OCI-LY1 (cell line): ENCODE results near the gene ASRGL1.

ENCODE experiments used
- H2AFZ ChIP-seq: fragments of 200-600 bp; sonication (generic), shearing (Covaris generic); 2 replicates; pipeline ENCODE4 v1.6.0; 2014; ENCODE audit warnings: antibody characterized with exemption, mild to moderate bottlenecking, low read length
- H3F3A ChIP-seq: fragments of 200-600 bp; sonication (generic), shearing (Covaris generic); 2 replicates; pipeline ENCODE4 v1.6.0; 2014; ENCODE audit warnings: mild to moderate bottlenecking, antibody characterized with exemption, low read length, moderate library complexity; ENCODE audit not compliant: insufficient read depth
- H3K27ac ChIP-seq: fragments of 200-600 bp; sonication (generic); 2 replicates; pipeline ENCODE4 v1.5.1; 2014; ENCODE audit warnings: low read length, mixed run types, mild to moderate bottlenecking, low read depth; ENCODE audit not compliant: poor library complexity, severe bottlenecking
- H3K27me3 ChIP-seq: fragments of 200-600 bp; sonication (generic); 2 replicates; pipeline ENCODE4 v1.6.0; 2014; ENCODE audit warnings: antibody characterized with exemption, mild to moderate bottlenecking, low read length, moderate library complexity; ENCODE audit not compliant: insufficient read depth
- H3K36me3 ChIP-seq: fragments of 200-600 bp; sonication (generic); 2 replicates; pipeline ENCODE4 v1.6.1; 2014; ENCODE audit warnings: mild to moderate bottlenecking, antibody characterized with exemption, low read length, moderate library complexity, mixed read lengths; ENCODE audit not compliant: insufficient read depth
- H3K4me1 ChIP-seq: fragments of 200-600 bp; sonication (generic); 2 replicates; pipeline ENCODE4 v1.5.1; 2014; ENCODE audit warnings: mild to moderate bottlenecking, low read length, moderate library complexity; ENCODE audit not compliant: insufficient read depth, severe bottlenecking
- H3K4me2 ChIP-seq: fragments of 200-600 bp; sonication (generic), shearing (Covaris generic); 2 replicates; pipeline ENCODE4 v1.6.1; 2014; ENCODE audit warnings: low read length
- H3K4me3 ChIP-seq: fragments of 200-600 bp; sonication (generic); 2 replicates; pipeline ENCODE4 v1.5.1; 2014; ENCODE audit warnings: low read length, low read depth, mild to moderate bottlenecking, mixed read lengths; ENCODE audit not compliant: poor library complexity, severe bottlenecking
- H3K79me2 ChIP-seq: fragments of 200-600 bp; shearing (Covaris generic); 2 replicates; pipeline ENCODE4 v1.6.1; 2016; ENCODE audit warnings: mixed run types, low read length, mixed read lengths; ENCODE audit not compliant: insufficient read depth
- H3K9ac ChIP-seq: fragments of 200-600 bp; sonication (generic), shearing (Covaris generic); 2 replicates; pipeline ENCODE4 v1.6.1; 2014; ENCODE audit warnings: mild to moderate bottlenecking, low read length, mixed read lengths
- H3K9me2 ChIP-seq: fragments of 200-600 bp; sonication (generic), shearing (Covaris generic); 2 replicates; pipeline ENCODE4 v1.6.1; 2014; ENCODE audit warnings: low read depth, mild to moderate bottlenecking, low read length, mixed read lengths
- H3K9me3 ChIP-seq: fragments of 200-600 bp; shearing (Covaris generic); 2 replicates; pipeline ENCODE4 v1.6.1; 2014; ENCODE audit warnings: low read length, mixed read lengths
- H4K20me1 ChIP-seq: fragments of 200-600 bp; sonication (generic), shearing (Covaris generic); 2 replicates; pipeline ENCODE4 v1.6.0; 2016; ENCODE audit warnings: mild to moderate bottlenecking, low read length; ENCODE audit not compliant: insufficient read depth
- EZH2 ChIP-seq: fragments of 200-600 bp; sonication (generic), shearing (Covaris generic); IDR thresholded peaks from 2 replicates; pipeline ENCODE4 v1.8.0; 2017; ENCODE audit warnings: borderline replicate concordance, mixed run types, mild to moderate bottlenecking, antibody characterized with exemption, low read length, moderate library complexity, mixed read lengths
- TF ChIP-seq, protein P1 (sequence below): fragments of 200-600 bp; sonication (generic), shearing (Covaris generic); IDR thresholded peaks from 2 replicates; pipeline ENCODE4 v1.5.1; 2017; ENCODE audit warnings: mild to moderate bottlenecking, antibody characterized with exemption, low read length, moderate library complexity, mixed read lengths

ASRGL1 gene

DNA sequence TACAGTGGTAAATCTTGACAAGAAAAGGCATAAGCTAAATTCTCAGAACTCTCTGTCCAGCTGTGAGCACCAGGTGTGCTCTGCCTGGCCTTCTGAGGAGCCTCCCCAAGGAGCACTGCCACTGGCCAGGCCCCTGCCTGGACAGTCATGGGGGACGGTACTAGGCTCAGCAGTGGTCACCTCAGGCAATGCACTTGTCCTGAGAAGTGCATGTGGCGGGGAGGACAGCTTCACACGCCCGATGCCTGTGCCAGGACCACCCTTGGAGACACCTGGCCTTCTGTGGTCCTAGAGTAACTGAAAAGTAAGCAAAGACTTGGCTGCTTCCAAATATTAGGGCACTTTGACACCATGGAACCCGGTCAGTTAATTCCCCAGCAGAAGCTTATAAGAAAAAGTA, 53.0 kb downstream of the ASRGL1 start:
- Histone ChIP-seq H3K9ac (no peak overlapping the region), H3F3A (no peaks in the 10 kb centered on the region), H3K79me2 (no peaks in the 10 kb centered on the region), H3K4me2 (no peak overlapping the region), H3K27me3 (peaks cover 6% of the 10 kb centered on the region; the same call in 1 of the 2 replicates), H3K4me1 (no peaks in the 10 kb centered on the region), H3K27ac (no peak overlapping the region), H3K36me3 (no peaks in the 10 kb centered on the region), H3K4me3 (no peak overlapping the region), H4K20me1 (no peaks in the 10 kb centered on the region), H2AFZ (no peak overlapping the region), H3K9me3 (no peaks in the 10 kb centered on the region), H3K9me2 (no peaks in the 10 kb centered on the region)
- TF ChIP-seq, protein P1, sequence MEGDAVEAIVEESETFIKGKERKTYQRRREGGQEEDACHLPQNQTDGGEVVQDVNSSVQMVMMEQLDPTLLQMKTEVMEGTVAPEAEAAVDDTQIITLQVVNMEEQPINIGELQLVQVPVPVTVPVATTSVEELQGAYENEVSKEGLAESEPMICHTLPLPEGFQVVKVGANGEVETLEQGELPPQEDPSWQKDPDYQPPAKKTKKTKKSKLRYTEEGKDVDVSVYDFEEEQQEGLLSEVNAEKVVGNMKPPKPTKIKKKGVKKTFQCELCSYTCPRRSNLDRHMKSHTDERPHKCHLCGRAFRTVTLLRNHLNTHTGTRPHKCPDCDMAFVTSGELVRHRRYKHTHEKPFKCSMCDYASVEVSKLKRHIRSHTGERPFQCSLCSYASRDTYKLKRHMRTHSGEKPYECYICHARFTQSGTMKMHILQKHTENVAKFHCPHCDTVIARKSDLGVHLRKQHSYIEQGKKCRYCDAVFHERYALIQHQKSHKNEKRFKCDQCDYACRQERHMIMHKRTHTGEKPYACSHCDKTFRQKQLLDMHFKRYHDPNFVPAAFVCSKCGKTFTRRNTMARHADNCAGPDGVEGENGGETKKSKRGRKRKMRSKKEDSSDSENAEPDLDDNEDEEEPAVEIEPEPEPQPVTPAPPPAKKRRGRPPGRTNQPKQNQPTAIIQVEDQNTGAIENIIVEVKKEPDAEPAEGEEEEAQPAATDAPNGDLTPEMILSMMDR: no peak
- no peak for TF ChIP-seq EZH2

- no peaks in the 10 kb centered on the region for H4K20me1 ChIP-seq
- H3K9me3 ChIP-seq: no peaks in the 10 kb centered on the region
- H3K4me1 ChIP-seq: no peaks in the 10 kb centered on the region
- no peaks in the 10 kb centered on the region for H3K79me2 ChIP-seq
- peaks cover 6% of the 10 kb centered on the region; the same call in 1 of the 2 replicates for H3K27me3 ChIP-seq
- H3K4me2 ChIP-seq: no peak overlapping the region
- H3K4me3 ChIP-seq: no peak overlapping the region
- no peaks in the 10 kb centered on the region for H3K36me3 ChIP-seq
- no peak overlapping the region for H3K9ac ChIP-seq
- H3K27ac ChIP-seq: no peak overlapping the region
- H3F3A ChIP-seq: no peaks in the 10 kb centered on the region
- H3K9me2 ChIP-seq: no peaks in the 10 kb centered on the region
- no peak overlapping the region for H2AFZ ChIP-seq
- no peak for TF ChIP-seq EZH2
- TF ChIP-seq, protein P1: no peak
Measured at GRCh38 chr11:62390722-62391121, 53.5 kb downstream of the ASRGL1 start.

GRCh38 chr11:62391642-62392425, 54.6 kb downstream of the ASRGL1 start:
- no peak overlapping the region for H3K9ac ChIP-seq
- H3F3A ChIP-seq: no peaks in the 10 kb centered on the region
- no peak overlapping the region for H3K4me2 ChIP-seq
- H3K4me1 ChIP-seq: no peaks in the 10 kb centered on the region
- TF ChIP-seq, protein P1: no peak
- TF ChIP-seq EZH2: no peak
- no peak overlapping the region for H3K27ac ChIP-seq
- no peaks in the 10 kb centered on the region for H3K9me3 ChIP-seq
- H2AFZ ChIP-seq: no peak overlapping the region
- H3K79me2 ChIP-seq: no peaks in the 10 kb centered on the region
- peaks cover 6% of the 10 kb centered on the region; the same call in 1 of the 2 replicates for H3K27me3 ChIP-seq
- no peaks in the 10 kb centered on the region for H4K20me1 ChIP-seq
- no peaks in the 10 kb centered on the region for H3K9me2 ChIP-seq
- H3K36me3 ChIP-seq: no peaks in the 10 kb centered on the region
- no peak overlapping the region for H3K4me3 ChIP-seq
